ENCODE results near the gene CTLA4.

The CTLA4 gene

DNA sequence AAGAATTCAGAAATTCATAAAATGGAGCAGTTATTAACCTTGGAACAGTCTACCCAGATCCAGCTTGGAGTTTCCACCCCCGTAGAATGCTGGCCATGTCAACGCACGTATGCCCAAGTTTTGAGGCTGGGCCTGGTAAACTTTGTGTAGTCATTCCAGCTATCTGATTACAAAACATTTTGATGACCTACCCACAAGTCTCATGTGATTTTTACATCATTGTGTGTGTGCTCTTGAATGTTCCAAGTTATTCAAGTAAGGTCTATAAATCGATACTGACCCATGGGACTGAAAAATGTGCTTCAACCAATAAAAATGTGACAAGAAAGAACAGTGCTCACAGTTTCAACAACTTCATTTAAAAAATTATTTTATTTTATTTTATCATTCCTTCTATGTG, 36.5 kb downstream of the CTLA4 start:
- TF ChIP-seq YY1 (IDR thresholded peaks at IDR 0.05; ENCODE audit: insufficient read depth, insufficient read length) = no peak
- no peak for TF ChIP-seq SUZ12 (IDR thresholded peaks at IDR 0.05; ENCODE audit: extremely low read depth, insufficient read depth, insufficient read length)
- TF ChIP-seq ZNF274 (IDR thresholded peaks at IDR 0.05; ENCODE audit: low read depth, low read length) = no peak
- Histone ChIP-seq H3K9ac (ENCODE audit: insufficient read length, low read depth) (no peak overlapping the region), H3K9me3 (ENCODE audit: insufficient read depth, low read length) (peaks cover 17% of the 10 kb centered on the region), H3K27me3 (ENCODE audit: insufficient read depth, insufficient read length) (no peaks in the 10 kb centered on the region), H3K36me3 (ENCODE audit: insufficient read depth, insufficient read length, low read length) (no peaks in the 10 kb centered on the region), H3K4me3 (ENCODE audit: insufficient read length, low read depth) (no peak overlapping the region), H3K4me1 (ENCODE audit: insufficient read depth, insufficient read length) (no peaks in the 10 kb centered on the region)
- no peak for DNase-seq (ENCODE audit: low read depth, low spot score)

DNA sequence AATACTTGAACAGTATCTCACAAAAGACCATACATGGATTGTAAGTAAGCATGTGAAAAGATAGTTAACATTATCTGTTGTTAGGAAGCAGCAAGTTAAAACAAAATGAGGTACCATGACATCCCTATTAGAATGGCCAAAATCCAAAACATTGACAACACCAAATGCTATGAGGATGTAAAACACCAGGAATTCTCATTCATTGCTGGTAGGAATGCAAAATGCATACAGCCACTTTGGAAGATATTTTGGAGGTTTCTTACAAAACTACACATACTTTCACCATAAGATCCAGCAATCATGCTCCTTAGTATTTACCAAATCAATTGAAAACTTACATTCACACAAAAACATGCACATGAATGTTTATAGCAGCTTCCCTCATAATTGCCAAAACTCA, 38.1 kb downstream of the CTLA4 start:
- peaks cover 17% of the 10 kb centered on the region for H3K9me3 ChIP-seq (ENCODE audit: insufficient read depth, low read length)
- no peaks in the 10 kb centered on the region for H3K36me3 ChIP-seq (ENCODE audit: insufficient read depth, insufficient read length, low read length)
- no peaks in the 10 kb centered on the region for H3K27me3 ChIP-seq (ENCODE audit: insufficient read depth, insufficient read length)
- H3K9ac ChIP-seq (ENCODE audit: insufficient read length, low read depth) = no peak overlapping the region
- H3K4me1 ChIP-seq (ENCODE audit: insufficient read depth, insufficient read length) = no peaks in the 10 kb centered on the region
- no peak overlapping the region for H3K4me3 ChIP-seq (ENCODE audit: insufficient read length, low read depth)
- no peak for TF ChIP-seq ZNF274 (IDR thresholded peaks at IDR 0.05; ENCODE audit: low read depth, low read length)
- TF ChIP-seq YY1 (IDR thresholded peaks at IDR 0.05; ENCODE audit: insufficient read depth, insufficient read length) = no peak
- no peak for TF ChIP-seq SUZ12 (IDR thresholded peaks at IDR 0.05; ENCODE audit: extremely low read depth, insufficient read depth, insufficient read length)
- no peak for DNase-seq (ENCODE audit: low read depth, low spot score)

- H3K9me3 ChIP-seq (ENCODE audit: insufficient read depth, low read length) = no peaks in the 10 kb centered on the region
- no peak overlapping the region for H3K4me3 ChIP-seq (ENCODE audit: insufficient read length, low read depth)
Measured at GRCh38 chr2:203908066-203908796, 40.7 kb downstream of the CTLA4 start.

GRCh38 chr2:203908797-203909185, 41.2 kb downstream of the CTLA4 start:
- TF ChIP-seq ZNF274 (IDR thresholded peaks at IDR 0.05; ENCODE audit: low read depth, low read length) = no peak
- DNase-seq (ENCODE audit: low read depth, low spot score) = no peak
- Histone ChIP-seq H3K4me3 (ENCODE audit: insufficient read length, low read depth) (no peak overlapping the region), H3K27me3 (ENCODE audit: insufficient read depth, insufficient read length) (no peaks in the 10 kb centered on the region), H3K4me1 (ENCODE audit: insufficient read depth, insufficient read length) (no peaks in the 10 kb centered on the region), H3K9me3 (ENCODE audit: insufficient read depth, low read length) (no peaks in the 10 kb centered on the region), H3K36me3 (ENCODE audit: insufficient read depth, insufficient read length, low read length) (no peaks in the 10 kb centered on the region), H3K9ac (ENCODE audit: insufficient read length, low read depth) (no peak overlapping the region)

More at GRCh38 chr2:203908066-203908796, 40.7 kb downstream of the CTLA4 start:
- H3K9ac ChIP-seq (ENCODE audit: insufficient read length, low read depth) = no peak overlapping the region
- TF ChIP-seq ZNF274 (IDR thresholded peaks at IDR 0.05; ENCODE audit: low read depth, low read length) (no peak), SUZ12 (IDR thresholded peaks at IDR 0.05; ENCODE audit: extremely low read depth, insufficient read depth, insufficient read length) (no peak), YY1 (IDR thresholded peaks at IDR 0.05; ENCODE audit: insufficient read depth, insufficient read length) (no peak)
- H3K36me3 ChIP-seq (ENCODE audit: insufficient read depth, insufficient read length, low read length) = no peaks in the 10 kb centered on the region
- no peaks in the 10 kb centered on the region for H3K27me3 ChIP-seq (ENCODE audit: insufficient read depth, insufficient read length)
- no peak for DNase-seq (ENCODE audit: low read depth, low spot score)
- H3K4me1 ChIP-seq (ENCODE audit: insufficient read depth, insufficient read length) = no peaks in the 10 kb centered on the region

DNA sequence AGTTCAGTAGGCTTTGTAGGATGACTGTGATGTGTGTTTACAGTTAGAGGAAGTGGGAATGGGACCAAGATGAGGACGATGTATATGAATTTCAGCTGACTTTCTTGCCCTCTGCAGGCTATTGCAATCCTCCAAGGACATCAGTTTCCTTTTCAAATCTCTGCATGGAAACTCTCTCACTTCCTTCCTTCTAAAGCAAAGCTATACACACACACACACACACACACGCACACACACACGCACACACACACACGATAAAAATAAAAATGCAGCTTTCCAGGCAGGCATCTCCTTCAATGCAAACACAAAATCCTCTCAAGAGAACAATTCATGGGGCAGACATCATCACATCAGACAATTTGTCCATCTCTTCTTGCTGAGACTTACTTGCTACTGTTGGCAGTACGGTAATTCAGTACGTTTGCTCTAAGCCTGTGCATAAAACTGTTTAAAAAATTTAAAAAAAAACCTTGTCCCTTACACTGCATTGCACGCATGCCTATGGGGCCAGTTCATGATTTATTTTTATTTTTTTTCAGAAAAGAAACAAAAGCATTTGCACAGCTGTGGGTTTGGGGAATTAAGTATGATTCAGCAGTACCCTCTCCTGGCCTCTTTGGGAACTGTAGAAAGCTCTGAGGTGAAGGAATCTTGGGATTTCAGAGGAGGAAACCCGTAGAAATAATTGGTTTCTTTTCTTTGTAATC, 41.8 kb downstream of the CTLA4 start:
- H3K4me3 ChIP-seq (ENCODE audit: insufficient read length, low read depth) = no peak overlapping the region
- no peaks in the 10 kb centered on the region for H3K36me3 ChIP-seq (ENCODE audit: insufficient read depth, insufficient read length, low read length)
- no peaks in the 10 kb centered on the region for H3K27me3 ChIP-seq (ENCODE audit: insufficient read depth, insufficient read length)
- H3K9ac ChIP-seq (ENCODE audit: insufficient read length, low read depth) = no peak overlapping the region
- no peak for TF ChIP-seq ZNF274 (IDR thresholded peaks at IDR 0.05; ENCODE audit: low read depth, low read length)
- no peak for TF ChIP-seq YY1 (IDR thresholded peaks at IDR 0.05; ENCODE audit: insufficient read depth, insufficient read length)
- TF ChIP-seq SUZ12 (IDR thresholded peaks at IDR 0.05; ENCODE audit: extremely low read depth, insufficient read depth, insufficient read length) = no peak
- peak; percentile 16 for DNase-seq (ENCODE audit: low read depth, low spot score)
- no peaks in the 10 kb centered on the region for H3K4me1 ChIP-seq (ENCODE audit: insufficient read depth, insufficient read length)
- no peaks in the 10 kb centered on the region for H3K9me3 ChIP-seq (ENCODE audit: insufficient read depth, low read length)

GRCh38 chr2:203909974-203910373, 42.4 kb downstream of the CTLA4 start:
- no peak overlapping the region for H3K4me3 ChIP-seq (ENCODE audit: insufficient read length, low read depth)
- no peaks in the 10 kb centered on the region for H3K9me3 ChIP-seq (ENCODE audit: insufficient read depth, low read length)
- H3K4me1 ChIP-seq (ENCODE audit: insufficient read depth, insufficient read length) = no peaks in the 10 kb centered on the region
- H3K27me3 ChIP-seq (ENCODE audit: insufficient read depth, insufficient read length) = no peaks in the 10 kb centered on the region
- H3K9ac ChIP-seq (ENCODE audit: insufficient read length, low read depth) = no peak overlapping the region
- DNase-seq (ENCODE audit: low read depth, low spot score) = no peak
- TF ChIP-seq YY1 (IDR thresholded peaks at IDR 0.05; ENCODE audit: insufficient read depth, insufficient read length) (no peak), ZNF274 (IDR thresholded peaks at IDR 0.05; ENCODE audit: low read depth, low read length) (no peak), SUZ12 (IDR thresholded peaks at IDR 0.05; ENCODE audit: extremely low read depth, insufficient read depth, insufficient read length) (no peak)
- H3K36me3 ChIP-seq (ENCODE audit: insufficient read depth, insufficient read length, low read length) = no peaks in the 10 kb centered on the region

DNA sequence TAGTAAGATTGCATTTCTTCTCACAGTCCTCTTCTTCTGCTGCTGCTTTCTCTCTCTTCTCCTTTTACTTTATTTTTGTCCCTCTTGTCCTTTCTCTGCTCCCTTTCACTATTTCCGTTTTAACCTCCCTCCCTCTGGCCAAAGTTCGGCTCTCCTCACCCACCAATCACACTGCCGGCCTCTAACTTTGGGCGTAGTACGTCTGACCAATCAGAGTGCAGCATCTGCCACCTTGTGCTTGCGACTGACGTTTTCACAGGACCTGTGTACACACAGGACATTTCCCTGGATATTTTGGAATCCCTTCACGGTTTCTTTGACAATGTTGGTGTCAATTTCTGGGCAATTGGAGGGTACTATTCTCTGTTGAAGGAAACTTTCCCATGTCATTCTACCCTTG, 46.4 kb downstream of the CTLA4 start:
- Histone ChIP-seq H3K36me3 (ENCODE audit: insufficient read depth, insufficient read length, low read length) (no peaks in the 10 kb centered on the region), H3K27me3 (ENCODE audit: insufficient read depth, insufficient read length) (no peaks in the 10 kb centered on the region), H3K9ac (ENCODE audit: insufficient read length, low read depth) (no peak overlapping the region), H3K4me1 (ENCODE audit: insufficient read depth, insufficient read length) (no peaks in the 10 kb centered on the region), H3K9me3 (ENCODE audit: insufficient read depth, low read length) (no peaks in the 10 kb centered on the region), H3K4me3 (ENCODE audit: insufficient read length, low read depth) (no peak overlapping the region)
- TF ChIP-seq YY1 (IDR thresholded peaks at IDR 0.05; ENCODE audit: insufficient read depth, insufficient read length) (no peak), ZNF274 (IDR thresholded peaks at IDR 0.05; ENCODE audit: low read depth, low read length) (no peak), SUZ12 (IDR thresholded peaks at IDR 0.05; ENCODE audit: extremely low read depth, insufficient read depth, insufficient read length) (no peak)
- no peak for DNase-seq (ENCODE audit: low read depth, low spot score)
